BJ (cell line): ENCODE data around the gene TNIK. TPM values are rescaled to one million over a fixed set of nuclear protein-coding genes. Genes with fewer than 3 reads are reported as not detected.

Experiments
- CTCF ChIA-PET: fragments of 350-600 bp; formaldehyde crosslinking; extraction: SDS; loops from one replicate; lab custom pipeline; 2021; ENCODE audit warnings: antibody characterized with exemption, inconsistent platforms; lab: Yijun Ruan, JAX
- POLR2A ChIA-PET: fragments of 300-600 bp; sonication (Branson Sonifier 250); formaldehyde crosslinking; extraction: SDS; loops from one replicate; lab custom pipeline; 2021; ENCODE audit warnings: antibody characterized with exemption; lab: Charles Lee
- DNase-seq: peaks from one replicate; pipeline ENCODE4 v3.0.0-alpha.2; 2011; ENCODE audit warnings: low read depth
- H3K27me3 ChIP-seq: 2 replicates; pipeline ENCODE4 v1.6.0; 2011; ENCODE audit warnings: low read length; ENCODE audit not compliant: control insufficient read depth, insufficient read depth
- H3K36me3 ChIP-seq: 2 replicates; pipeline ENCODE4 v1.5.1; 2011; ENCODE audit warnings: low read length; ENCODE audit not compliant: control insufficient read depth, insufficient read depth
- H3K4me3 ChIP-seq: 2 replicates; pipeline ENCODE4 v1.5.1; 2011; ENCODE audit warnings: low read depth, mild to moderate bottlenecking, control low read depth, low read length
- polyA plus RNA-seq: library from polyadenylated mRNA; depleted of rRNA; stranded (reverse); fragments of >200 nt; gene quantifications from 2 replicates; pipeline ENCODE4 v1.2.3, GENCODE V29; 2011
- TF ChIP-seq, protein P1 (sequence below): IDR thresholded peaks from 2 replicates; pipeline ENCODE4 v1.5.1; 2011; ENCODE audit warnings: low read depth, mild to moderate bottlenecking, control low read depth, inconsistent platforms, low read length, moderate library complexity; ENCODE audit not compliant: insufficient read depth

Gene TNIK
- polyA plus RNA-seq, 1 experiment = 2.1 TPM

DNA sequence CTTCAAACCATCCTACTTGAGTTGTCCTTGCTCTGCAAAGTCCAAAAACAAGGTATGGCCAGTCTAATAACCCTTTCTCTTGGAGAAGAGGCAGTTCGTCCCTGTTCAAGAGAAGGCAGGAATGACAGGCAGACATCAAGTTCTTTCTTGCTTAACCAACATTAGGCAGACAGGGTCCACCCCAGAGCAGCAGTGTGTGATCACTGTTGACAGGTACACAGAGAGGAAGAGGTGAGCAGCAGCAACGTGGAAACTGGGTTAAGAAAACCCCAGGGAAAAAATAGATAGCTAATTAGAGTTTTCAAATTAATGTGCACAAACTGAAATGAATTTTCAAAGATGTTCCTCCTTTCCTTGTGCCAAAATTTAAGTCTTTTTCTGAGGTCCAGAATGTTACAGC, 48.2 kb downstream of the TNIK start:
- TF ChIP-seq, protein P1, sequence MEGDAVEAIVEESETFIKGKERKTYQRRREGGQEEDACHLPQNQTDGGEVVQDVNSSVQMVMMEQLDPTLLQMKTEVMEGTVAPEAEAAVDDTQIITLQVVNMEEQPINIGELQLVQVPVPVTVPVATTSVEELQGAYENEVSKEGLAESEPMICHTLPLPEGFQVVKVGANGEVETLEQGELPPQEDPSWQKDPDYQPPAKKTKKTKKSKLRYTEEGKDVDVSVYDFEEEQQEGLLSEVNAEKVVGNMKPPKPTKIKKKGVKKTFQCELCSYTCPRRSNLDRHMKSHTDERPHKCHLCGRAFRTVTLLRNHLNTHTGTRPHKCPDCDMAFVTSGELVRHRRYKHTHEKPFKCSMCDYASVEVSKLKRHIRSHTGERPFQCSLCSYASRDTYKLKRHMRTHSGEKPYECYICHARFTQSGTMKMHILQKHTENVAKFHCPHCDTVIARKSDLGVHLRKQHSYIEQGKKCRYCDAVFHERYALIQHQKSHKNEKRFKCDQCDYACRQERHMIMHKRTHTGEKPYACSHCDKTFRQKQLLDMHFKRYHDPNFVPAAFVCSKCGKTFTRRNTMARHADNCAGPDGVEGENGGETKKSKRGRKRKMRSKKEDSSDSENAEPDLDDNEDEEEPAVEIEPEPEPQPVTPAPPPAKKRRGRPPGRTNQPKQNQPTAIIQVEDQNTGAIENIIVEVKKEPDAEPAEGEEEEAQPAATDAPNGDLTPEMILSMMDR = no peak
- no peak for DNase-seq
- H3K36me3 ChIP-seq = no peaks in the 10 kb centered on the region
- ChIA-PET POLR2A (no interaction called here), CTCF (no interaction called here)
- no peak overlapping the region for H3K4me3 ChIP-seq
- no peaks in the 10 kb centered on the region for H3K27me3 ChIP-seq

DNA sequence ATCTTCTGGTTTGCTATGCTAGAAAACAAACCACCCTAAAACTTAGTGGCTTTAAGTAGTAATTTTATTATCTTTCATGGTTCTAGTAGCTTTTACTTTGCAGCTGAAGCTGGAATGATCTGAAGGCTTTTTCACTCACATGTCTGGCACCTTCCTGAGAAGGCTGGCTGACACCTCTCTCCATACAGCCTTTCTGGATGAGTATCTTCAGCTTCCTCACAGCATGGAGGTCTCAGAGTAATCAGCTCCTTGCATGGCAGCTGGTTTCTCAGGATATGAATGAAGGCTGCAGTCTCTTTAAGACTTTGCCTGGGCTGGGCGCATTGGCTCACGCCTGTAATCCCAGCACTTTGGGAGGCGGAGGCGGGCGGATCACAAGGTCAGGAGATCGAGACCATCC, 50.0 kb downstream of the TNIK start:
- no peak overlapping the region for H3K4me3 ChIP-seq
- CTCF ChIA-PET = interaction anchor here (1.8 kb wide), 1 partner anchor 18 kb away, joined by 6 read pairs; no protein-coding TSS in a partner anchor

DNA sequence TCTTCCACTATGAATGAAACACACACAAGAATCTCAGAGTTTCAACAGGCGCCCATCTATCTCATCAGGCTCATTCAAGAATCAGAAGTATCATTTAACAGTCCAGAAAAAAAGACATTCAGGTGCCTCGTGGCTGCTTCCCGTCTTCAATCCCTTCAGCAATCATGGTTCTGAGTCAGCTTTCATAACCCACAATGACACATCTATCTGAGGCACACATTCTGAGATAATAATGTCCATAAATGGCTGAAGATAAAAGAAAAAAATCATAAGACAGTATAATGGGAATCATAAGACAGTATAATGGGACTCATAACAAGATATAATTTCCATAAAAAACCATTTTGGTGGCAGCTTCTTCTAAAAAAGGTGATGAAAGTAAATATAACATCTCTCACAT, 52.4 kb downstream of the TNIK start:
- H3K36me3 ChIP-seq = no peaks in the 10 kb centered on the region
- H3K27me3 ChIP-seq = no peaks in the 10 kb centered on the region
- no peak overlapping the region for H3K4me3 ChIP-seq
- TF ChIP-seq, protein P1 = no peak
- CTCF ChIA-PET = interaction anchor here (0.6 kb wide), 1 partner anchor 446 kb away, joined by 5 read pairs; no protein-coding TSS in a partner anchor
- DNase-seq = no peak
- POLR2A ChIA-PET = no interaction called here

More for the DNA sequence above, 50.0 kb downstream of the TNIK start:
- TF ChIP-seq, protein P1 = no peak
- POLR2A ChIA-PET = no interaction called here
- no peak for DNase-seq
- Histone ChIP-seq H3K36me3 (no peaks in the 10 kb centered on the region), H3K27me3 (no peaks in the 10 kb centered on the region)

DNA sequence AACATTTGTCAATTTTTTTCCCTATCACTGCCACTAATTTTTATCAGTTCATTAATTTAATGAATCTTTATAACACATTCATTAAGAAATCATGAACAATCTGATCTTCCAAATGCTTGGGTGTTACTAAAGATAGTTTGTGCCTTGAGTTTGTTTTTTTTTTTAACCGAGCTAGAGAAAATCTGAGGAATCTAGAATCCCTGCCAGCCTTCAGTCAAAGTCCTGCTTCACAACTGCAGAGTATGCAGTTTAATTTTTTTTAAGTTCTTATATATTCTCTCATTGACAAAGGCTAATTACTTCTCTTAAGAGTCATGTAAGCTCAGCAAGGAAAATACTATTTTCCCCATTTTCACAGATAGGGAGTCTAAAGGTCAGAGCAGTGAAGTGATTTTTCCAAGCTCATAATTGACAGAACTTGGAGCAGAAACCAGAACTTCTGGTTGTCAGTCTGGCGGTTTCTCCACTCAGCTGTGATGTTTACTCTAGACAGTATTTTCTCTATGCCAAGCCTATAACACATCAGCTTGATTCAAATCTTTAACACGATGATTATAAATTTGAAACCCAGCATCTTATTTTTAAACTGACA, 55.7 kb downstream of the TNIK start:
- no peak for DNase-seq
- TF ChIP-seq, protein P1 = no peak
- Histone ChIP-seq H3K36me3 (no peaks in the 10 kb centered on the region), H3K27me3 (no peaks in the 10 kb centered on the region), H3K4me3 (no peak overlapping the region)
- CTCF ChIA-PET = interaction anchor here (0.7 kb wide), 1 partner anchor 10 kb away, joined by 3 read pairs; no protein-coding TSS in a partner anchor
- POLR2A ChIA-PET = no interaction called here

DNA sequence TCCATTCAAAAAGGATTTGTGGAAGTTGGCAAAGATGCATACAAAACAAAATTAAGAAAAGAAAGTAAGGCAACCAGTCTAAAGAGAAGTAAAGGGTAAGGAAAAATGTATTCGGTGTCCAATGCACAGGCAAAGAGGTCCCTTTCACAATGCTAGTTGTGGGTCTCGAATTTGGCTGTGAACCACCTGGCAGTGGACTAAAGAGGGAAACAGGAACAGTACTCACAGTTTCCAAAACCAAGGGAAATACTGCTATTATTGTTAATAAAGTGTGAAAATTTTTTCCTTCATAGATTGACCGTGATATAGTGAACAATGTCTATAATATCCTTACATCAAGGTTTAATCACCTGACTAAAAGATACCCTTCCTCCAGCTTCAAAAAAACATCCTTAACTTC, 57.9 kb downstream of the TNIK start:
- H3K36me3 ChIP-seq = no peaks in the 10 kb centered on the region
- H3K27me3 ChIP-seq = no peaks in the 10 kb centered on the region
- no peak overlapping the region for H3K4me3 ChIP-seq
- POLR2A ChIA-PET = no interaction called here
- CTCF ChIA-PET = interaction anchor here (0.6 to 1.2 kb wide), 3 partner anchors 12 to 295 kb away, joined by 3 to 4 read pairs (median 4); no protein-coding TSS in a partner anchor
- no peak for DNase-seq
- TF ChIP-seq, protein P1 = no peak
